GF-D8 (cell line): Measurements from ENCODE around the gene COMP.

Experiments
- DNase-seq: peaks from one replicate; lab custom pipeline; 2025; lab: John Stamatoyannopoulos, UW

COMP gene

DNA sequence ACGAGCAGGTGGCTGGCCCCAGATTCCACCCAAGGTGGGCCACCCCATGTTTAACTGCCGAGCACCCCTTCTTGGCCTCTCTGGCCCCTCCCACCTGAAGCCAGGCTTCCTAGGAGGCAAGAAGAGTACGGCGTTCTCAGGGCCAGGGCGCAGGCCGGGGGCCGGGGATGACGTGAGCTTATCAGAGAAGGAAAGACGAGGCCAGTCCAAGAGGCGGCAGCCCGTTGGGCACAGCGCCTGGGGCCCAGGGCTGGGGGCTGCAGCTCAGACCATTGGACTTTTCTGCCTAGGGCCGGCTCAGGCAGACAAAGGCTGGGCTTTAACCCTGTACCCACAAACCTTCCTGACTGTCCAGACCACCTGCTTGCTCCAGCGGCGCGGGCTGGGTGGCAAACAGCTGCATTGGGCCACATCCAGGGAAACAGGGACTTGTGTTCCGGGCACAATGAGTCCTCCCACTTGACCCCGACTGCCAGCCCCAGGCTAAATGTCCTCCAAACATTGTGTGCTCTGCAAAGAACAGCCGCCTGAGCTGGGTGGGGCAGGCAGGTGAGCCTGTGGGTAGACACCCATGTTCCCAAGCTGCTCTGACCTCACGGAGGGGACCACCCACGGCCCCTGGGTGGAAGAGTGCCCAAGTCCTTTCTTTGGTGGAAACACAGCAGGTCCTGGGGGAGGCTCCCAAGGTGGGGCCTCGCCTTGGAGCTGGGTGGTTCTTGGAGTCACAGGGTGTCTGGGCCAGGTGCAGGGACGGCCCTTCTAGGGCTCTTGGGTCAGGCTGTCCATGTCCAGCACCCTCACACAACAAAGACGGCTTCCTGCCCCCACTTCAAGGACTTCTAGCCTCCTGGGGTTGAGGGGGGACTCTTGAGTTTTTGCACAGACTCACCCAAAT, 21.9 kb downstream of the COMP start:
- no peak for DNase-seq

DNA sequence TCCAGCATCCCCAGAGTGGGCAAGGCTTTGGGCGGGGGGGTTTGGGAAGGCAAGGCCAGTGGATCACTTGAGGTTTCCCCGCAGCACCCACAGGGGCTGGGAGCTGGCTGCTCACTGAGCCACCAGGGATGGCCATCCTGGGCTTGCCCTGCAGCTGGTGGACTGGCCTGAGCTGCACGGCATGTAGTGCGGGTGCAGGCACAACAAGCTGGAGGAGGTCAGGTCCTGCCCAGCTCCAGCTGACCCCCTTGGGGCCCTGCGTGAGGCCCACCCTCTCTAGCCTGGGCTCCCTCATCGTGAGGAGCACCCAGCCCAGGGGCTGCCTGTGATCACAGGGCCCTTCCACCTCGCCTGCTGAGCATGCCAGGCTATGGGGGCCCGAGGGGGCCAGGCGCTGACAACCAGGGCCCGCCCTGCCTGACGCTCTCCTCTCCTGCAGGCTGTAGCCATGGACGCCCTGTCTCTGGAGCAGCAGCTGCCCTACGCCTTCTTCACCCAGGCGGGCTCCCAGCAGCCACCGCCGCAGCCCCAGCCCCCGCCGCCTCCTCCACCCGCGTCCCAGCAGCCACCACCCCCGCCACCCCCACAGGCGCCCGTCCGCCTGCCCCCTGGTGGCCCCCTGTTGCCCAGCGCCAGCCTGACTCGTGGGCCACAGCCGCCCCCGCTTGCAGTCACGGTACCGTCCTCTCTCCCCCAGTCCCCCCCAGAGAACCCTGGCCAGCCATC, 22.9 kb downstream of the COMP start:
- no peak for DNase-seq

DNA sequence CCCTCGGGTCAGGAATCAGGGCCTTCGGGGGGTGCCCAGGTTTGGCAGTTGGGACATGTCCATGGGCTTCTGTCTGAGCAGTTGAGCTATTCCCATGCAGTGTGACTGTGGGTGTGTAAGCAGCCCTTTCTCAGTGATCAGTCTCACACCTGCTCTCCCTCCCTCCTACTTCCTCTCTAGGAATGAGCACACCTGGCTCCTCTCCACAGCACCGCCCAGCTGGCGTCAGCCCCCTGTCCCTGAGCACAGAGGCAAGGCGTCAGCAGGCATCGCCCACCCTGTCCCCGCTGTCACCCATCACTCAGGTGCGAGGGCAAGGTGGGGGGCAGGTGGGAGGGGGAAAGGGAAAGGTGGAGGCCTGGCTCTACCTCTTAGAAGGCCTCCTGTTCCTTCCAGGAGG, 25.9 kb downstream of the COMP start:
- DNase-seq, result no peak

DNA sequence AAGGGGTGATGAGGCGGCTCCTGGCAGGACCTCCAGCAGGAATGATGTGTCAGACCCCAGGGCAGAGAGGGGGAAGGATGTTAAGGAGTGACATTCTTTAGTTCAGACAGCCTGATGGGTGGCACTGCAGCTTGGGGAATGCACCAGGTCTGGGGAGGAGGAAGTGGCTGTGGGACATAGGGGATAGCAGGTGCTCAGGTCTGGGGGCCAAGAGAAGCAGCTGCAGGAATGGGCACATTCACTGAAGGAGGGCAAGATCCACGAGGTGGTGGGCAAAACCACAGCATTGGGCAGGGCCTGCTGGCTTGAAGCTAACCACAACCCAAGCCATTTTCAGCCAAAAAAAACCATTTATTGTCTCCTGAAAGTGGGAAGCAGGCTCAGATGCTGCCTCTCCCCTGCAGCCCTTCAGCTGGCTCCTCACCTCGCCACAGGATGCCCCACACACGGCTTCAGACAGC, 26.5 kb downstream of the COMP start:
- DNase-seq, result no peak

DNA sequence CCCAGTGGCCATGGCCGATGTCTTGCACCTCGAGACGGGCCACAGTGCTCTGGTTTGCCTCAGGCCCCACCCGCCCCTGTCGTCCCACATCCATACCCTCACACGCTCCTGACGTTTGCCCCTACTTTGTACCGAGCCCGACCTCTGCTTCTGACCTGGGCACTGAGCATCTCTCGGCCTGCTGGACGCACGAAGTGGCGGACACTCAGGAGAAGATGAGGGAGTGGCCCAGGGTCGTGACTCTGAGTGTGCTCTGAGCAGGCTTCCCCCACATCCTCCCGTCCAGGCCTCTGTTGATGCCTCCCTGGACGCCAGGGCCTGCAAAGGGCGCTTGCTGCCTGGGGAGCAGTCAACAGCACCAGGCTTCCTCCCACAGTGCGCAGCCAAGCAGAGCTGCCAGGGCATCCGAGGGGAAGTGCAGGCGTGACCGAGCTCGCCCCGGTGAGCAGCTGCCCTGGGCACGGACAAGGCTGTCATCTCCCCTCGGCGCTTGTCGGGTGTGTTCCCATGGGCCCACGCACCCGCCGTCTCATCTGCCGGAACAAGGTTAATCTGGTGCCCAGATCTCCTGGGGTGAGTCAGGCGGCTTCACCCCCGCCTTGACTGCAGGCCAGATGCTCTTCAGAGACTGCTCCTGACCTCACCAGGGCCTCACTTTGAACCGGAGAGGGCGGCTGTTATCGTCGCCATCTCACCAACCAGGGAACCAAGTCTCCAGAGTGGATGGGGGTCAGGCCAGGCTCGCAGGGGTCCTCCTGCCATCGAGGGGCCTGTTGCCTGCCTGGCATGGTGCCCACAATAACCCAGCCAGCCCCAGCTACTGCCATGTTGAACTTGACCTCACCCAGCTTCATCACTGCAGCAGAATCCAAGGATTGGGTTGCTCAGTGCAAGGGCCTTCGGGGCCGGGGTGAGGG, 27.2 kb downstream of the COMP start:
- DNase-seq, result no peak

DNA sequence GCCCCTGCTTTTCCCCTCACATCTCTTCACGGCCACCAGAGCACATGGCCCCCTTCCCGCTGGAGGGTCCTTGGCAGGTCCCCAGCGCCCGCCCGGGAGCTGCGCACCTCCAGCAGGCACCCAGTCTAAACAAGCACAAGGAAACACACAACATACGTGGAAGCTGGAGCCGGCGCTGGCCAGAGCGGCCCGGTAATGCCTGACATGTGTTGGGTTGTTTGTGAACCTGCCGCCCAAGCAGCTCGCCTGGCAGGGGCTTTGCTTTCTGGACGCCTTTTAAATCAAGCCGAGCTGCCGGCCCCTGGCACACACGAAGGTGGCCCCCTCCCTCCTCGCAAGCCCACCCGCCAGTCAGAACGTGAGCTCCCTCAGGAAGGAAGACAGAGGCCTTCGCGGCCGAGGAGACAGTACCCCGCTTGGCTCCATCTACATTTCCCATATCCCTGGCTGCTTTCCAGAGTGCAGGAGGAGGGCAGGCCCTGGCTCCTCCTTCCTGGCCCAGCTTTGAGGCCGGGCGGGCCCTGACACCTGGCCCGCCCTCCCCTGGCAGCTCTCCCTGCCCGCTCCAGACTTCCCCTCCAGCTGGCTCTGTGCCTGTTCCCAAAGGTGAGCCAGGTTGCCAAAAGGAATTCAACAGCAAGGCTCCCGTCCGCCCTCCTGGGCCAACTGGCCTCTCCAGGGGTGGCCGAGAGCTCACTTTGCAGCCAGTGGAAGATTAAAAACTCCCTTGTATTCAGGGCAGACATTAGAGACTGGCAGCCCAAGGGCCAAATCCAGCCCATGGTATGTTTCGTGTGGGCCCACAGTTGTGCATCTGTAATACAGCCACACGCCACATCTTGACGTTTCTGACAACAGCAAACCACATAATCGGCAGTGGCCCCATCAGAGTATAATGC, 28.7 kb downstream of the COMP start:
- no peak for DNase-seq

DNA sequence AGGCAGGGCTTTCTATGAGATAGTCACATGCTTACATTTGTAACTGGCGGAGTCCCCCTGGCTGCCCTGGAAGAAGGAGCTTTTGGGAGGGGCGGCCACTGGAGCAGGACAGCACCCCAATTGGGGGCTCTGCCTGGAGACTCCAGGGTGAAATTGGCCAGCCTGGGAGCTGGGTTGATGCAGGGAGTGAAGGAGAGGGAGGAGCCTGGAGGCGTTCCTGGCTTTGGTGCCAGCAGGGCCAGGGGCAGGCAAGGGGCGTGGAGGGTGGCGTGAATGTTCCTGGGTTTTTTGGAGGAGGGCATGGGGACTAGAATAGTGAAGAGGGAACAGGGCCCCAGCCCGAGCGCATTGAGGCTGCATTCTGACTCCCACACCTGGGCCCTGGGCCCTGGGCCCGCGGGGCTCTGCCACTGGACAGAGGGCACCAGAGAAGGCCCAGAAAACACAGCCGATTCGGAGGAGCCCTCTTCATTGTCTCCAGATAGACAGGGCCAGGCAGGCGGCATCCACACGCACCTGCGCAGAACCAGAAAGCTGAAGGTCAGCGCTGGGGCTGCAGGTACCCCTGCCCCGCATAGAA, 29.5 kb downstream of the COMP start:
- no peak for DNase-seq

DNA sequence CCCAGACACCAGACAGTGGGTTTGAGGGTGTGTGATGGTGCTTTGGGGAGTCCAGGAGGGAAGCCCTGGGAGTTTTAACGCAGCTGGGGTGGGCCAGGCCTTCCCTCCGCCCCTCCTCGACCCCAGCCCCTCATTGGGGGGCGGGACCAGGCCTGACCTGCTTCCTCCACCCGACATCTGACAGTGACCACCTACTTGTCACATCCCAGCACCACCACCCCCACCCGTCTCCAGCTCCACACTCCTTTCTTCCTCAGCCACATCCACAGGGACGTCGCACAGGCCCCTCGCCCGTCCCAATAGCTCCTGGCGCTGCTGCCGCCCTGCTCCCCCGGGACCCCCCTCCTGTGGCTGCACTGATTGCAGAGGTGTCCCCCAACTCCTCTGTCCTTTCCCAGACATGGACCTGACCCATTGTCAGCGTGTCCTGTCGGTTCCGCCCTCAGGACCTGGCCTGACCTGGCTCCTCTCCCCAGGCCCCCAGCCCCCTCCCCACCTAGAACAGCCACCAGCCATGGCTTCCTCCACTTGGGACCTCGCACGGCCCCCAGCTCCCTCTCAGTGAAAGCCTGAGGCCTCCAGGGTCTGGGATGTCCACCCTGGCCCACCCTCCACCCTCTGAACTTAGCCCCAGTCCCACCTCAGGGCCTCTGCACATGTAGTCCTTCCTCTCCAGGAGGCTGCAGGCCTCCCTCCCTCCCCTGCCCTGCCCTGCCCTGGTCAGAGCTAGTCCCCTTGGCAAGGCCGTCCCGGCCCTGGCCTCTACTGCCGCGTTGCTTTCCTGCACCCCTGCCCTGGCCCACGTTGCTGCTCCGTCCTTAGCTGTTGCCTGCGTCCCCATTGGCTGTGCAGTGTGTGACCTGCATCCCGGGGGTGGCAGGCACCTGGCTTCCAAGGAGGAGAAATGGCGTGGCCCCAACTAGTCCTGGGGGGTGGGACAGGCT, 30.4 kb downstream of the COMP start:
- no peak for DNase-seq

DNA sequence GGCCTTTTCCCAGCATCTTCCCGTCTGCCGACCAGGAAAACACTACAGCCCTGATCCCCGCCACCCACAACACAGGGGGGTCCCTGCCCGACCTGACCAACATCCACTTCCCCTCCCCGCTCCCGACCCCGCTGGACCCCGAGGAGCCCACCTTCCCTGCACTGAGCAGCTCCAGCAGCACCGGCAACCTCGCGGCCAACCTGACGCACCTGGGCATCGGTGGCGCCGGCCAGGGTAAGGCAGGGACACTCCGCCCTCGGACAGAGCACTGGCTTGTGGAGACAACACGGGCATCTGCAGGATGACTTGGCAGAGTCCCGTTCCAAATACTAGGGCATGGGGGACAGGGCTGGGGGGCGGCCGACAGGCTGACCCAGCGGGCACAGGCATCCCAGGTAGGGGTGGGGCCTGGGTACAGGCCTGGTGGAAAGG, 31.1 kb downstream of the COMP start:
- no peak for DNase-seq

DNA sequence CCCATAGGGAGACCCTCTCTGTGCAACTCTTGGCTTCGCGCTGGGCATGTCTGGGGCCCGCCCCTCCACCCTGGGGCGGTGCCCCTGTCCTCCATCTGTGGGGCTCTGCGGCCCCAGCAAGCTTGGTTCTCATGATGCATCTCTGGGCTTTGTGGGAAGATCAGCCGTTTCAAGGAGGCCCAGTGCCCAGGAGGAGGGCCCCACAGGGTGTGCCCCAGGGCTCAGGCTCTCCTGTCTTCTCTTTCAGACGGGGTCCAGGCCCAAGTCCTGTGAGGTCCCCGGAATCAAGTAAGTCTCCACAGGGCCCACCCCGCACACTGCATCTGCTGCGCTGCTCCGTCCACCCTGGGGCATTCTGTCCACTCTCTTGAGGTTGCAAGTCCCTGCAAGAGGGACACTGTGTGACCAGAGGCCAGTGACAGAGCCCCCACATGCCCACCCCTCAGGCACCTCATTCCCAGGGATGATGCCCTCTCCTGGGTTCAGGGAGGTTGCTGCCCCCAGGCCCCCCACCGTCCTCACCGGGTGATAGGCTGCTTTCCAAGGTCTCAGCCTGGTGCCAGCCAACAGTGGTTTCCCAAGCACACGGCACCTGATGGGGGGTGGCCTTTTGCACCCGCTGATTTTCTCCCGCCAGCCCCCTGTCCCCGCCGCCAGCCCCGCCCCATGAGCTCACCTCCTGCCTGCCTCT, 31.7 kb downstream of the COMP start:
- no peak for DNase-seq

DNA sequence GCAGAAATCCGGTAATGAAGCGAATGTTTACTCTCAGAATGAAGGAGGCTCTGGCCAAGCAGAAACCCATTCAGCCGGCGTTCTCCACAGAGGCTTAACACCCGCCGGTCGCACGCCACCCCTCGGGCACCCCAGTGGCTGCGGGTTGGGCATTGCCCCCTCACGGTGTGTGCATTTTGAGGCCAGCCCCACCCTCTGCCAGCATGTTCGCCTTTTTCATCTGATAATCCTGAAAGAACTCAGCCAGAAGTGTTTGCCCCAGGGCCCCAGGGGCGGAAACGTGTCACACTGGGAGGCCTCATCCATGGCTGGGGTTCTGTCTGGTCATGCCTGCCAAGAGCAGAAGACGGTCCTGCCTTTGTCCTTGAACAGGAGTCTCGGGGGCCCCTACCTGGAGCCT, 34.2 kb downstream of the COMP start:
- no peak for DNase-seq

DNA sequence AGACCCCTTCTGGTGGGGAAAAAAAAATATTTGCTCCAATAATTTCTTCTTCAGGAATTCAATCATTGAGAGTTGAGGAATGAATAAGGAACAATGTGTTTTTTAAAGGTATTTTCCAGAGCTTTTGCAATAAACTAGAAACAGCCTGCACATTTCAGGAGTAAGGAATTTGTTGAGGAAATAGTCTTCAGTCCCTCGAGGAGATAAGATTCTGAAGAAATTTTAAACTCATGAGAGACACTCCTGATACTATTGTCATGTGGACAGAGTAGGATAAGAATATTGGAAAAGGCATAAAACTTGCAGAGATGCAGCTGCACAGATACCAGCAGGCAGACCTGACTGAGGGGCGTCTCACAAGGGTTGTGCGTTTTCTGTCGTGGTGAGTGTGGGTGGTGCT, 36.6 kb downstream of the COMP start:
- DNase-seq, result no peak

DNA sequence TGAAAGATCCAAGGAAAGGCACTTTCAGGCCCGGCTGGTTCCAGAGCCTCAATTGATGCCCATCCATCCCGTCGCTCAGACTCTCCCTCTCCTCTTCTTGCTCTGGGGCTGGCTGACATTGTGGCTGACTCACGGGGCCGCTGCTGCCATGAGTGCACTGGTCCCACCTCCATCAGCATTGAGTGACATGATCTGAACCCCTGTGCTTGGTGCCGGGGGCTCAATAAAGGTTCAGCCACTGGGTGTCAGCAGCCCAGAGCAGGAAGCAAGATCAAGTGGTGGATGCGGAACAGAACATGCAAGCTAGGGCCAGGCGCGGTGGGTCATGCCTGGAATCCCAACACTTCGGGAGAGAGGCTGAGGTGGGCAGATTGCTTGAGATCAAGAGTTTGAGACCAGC, 39.5 kb downstream of the COMP start:
- no peak for DNase-seq

DNA sequence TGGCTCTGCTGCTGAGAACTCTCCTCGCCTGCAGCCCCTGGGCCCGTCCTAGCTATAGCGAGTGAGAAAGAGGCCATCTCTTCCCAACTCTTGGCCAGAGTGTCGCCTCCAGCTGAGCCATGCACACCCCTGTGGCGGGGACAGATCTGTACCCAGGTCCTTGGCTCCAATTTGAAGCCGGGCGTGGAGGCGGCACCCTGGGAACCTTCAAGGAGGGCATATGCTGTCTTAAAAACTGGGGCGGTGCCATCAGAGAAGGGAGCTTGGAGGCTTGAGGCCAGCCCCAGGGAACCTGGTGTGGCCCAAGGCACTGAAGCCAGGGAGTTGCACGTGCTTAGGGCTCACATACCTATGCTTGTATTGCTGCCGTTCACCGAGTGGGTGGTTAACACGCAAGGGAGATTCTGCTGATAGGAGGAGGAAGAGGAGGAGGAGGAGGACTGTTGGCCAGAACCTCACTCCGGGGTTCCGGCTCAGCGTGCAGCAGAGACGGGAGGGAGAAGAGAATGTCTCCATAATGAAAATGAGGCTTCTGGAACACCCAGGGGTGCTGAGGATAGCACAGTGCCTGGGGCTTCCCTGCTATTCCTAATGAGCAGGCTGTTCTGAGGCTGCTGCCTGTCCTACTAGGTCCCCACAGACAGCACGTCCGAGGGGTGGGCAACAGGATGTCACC, 40.7 kb downstream of the COMP start:
- no peak for DNase-seq

DNA sequence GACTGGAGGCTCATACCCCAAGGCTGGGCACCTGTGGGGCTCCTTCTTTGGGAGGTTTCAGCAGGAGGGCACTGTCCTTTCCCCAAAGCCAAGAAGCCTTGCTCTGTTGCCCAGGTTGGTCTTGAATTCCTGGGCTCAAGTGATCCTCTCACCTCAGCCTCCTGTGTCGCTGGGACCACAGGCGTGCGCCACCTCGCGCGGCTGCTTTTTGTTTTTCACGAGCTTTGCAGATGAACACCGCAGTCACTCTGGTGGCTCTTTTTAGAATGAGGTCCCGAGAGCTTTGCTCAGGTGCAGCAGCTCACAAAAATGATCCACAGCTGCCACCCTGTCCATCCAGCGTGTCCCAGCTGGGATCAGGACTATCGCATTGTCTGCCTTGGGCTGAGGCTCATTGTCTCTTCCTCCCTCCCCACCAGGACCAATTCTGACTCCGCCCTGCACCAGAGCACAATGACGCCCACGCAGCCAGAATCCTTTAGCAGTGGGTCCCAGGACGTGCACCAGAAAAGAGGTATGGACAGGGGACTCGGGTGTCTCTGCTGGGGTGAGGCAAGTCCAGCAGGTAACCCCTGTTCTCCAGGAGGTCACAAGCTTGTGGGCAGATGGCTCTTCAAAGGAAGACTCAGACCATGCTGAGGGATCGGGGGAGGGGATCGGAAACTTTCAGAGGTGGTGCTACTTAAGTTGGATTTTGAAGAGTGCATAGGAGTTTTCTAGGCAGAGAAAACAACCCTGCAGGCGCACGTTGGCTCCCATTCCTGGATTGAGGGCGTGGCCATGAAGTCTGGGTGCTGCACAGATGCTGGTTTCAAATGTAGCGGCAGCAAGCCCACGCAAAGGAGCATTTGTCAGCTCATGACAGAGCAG, 41.5 kb downstream of the COMP start:
- no peak for DNase-seq

DNA sequence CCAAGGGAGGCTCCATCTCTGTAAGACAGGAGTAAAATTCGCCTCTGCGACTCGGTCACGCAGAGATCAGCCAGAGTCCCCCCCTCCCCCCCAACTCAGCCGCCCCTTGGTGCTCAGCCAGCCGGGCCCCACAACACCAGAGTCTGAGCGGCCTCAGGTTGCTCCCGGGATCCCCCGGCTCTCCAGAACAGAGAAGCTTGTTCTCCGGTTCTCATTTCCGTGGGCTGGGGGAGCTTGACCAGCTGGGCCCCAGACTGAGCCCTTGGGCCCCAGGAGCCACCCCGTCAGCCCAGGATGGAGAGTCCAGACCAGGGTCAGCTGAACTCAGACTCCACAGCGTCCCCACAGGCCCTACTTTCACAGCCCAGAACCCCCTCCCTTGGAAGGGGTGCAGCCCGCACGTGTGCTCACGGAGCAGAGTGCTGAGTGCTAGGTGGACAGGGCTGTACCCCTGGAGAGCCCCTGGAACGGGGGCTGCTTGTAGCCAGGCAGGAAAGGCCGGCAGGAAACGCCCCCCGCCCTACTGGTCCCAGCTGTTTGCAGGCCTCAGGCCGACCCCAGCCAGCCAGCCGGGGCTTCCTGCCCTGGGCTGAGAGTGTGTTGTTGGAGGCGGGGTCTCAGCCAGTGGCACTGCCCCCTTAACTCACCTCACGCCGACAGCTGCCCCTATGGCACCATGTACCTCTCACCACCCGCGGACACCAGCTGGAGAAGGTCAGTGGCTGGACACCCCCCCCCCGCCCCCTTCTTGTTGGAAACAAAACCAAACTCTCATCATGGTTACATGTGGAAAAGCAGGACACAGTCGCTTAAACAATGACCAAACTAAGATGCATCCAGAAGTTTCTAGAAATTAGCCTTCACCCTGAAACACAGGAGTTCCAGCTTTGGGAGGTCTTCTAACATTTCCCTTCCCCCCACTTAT, 44.4 kb downstream of the COMP start:
- DNase-seq, result no peak
